Activated B cell treated with CpG ODN at 0.5 μM for 24 hours (primary cell): Measurements from ENCODE around the gene LY86. TPM values are rescaled to one million over a fixed set of nuclear protein-coding genes. Genes with fewer than 3 reads are reported as not detected.
A peak's percentile ranks its signal among the peaks of the same experiment; 100 is the strongest.

Experiments
- ATAC-seq: fragments of 200-7000 bp; cut with Tn5 transposase; one replicate; pipeline ENCODE4 v1.10.0; 2021; ENCODE audit warnings: low read depth, mild to moderate bottlenecking, moderate library complexity
- CTCF ChIA-PET: fragments of 350-600 bp; sonication (Branson Sonifier 250); formaldehyde crosslinking; loops from one replicate; lab custom pipeline; 2021; ENCODE audit warnings: antibody characterized with exemption; lab: Charles Lee
- POLR2A ChIA-PET: fragments of 350-600 bp; sonication (Branson Sonifier 250); formaldehyde crosslinking; loops from one replicate; lab custom pipeline; 2021; ENCODE audit warnings: antibody characterized with exemption; lab: Charles Lee
- DNase-seq: peaks from one replicate; pipeline ENCODE4 v3.0.0; 2022
- H3K27ac Mint-ChIP-seq: one replicate; pipeline ENCODE4 v1.8.0; 2020; ENCODE audit warnings: mixed read lengths
- H3K27me3 Mint-ChIP-seq: one replicate; pipeline ENCODE4 v1.8.0; 2021; ENCODE audit warnings: mixed read lengths
- H3K36me3 Mint-ChIP-seq: one replicate; pipeline ENCODE4 v1.8.0; 2021; ENCODE audit warnings: low read depth, mixed read lengths
- H3K4me1 Mint-ChIP-seq: one replicate; pipeline ENCODE4 v1.8.0; 2021; ENCODE audit warnings: mixed read lengths
- H3K4me3 Mint-ChIP-seq: one replicate; pipeline ENCODE4 v1.8.0; 2020; ENCODE audit warnings: mild to moderate bottlenecking, mixed read lengths
- H3K9me3 Mint-ChIP-seq: one replicate; pipeline ENCODE4 v1.8.0; 2020; ENCODE audit warnings: mixed read lengths
- intact Hi-C: fragments of 100-400 bp; cut with micrococcal nuclease; formaldehyde crosslinking; loops from one replicate; pipeline ENCODE4 v1.15.1; 2024
- total RNA-seq: library from RNA; stranded (reverse); gene quantifications from 2 replicates; pipeline ENCODE4 v1.2.3, GENCODE V29; 2022
- TF ChIP-seq, protein P1 (sequence below): fragments of 200-600 bp; IDR thresholded peaks from one replicate; pipeline ENCODE4 v1.8.0; 2022; ENCODE audit warnings: antibody characterized with exemption, mild to moderate bottlenecking

Gene LY86
- total RNA-seq, 1 donor from 2014 or later = 58.1 TPM

DNA sequence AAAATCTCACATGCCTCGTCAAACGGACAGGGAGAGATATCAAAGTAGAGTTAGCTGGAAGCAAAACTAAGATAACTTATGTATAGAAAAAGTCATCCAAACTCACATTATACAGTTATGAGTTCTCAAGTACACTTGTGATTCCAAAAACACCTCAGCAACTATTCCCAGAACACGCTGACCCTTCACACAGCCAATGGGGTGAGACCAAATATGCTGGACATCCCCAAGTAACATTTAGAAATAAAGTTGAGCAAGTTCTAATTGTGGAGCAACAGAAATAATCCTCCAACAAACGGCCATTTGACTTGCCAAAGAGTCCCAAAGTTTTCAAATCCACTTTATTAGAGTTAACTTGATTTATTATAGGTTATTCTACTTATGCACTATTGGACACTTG is 52.4 kb downstream of the LY86 start:
- H3K36me3 Mint-ChIP-seq = peaks cover 82% of the 10 kb centered on the region
- POLR2A ChIA-PET = no interaction called here
- no peaks in the 10 kb centered on the region for H3K27me3 Mint-ChIP-seq
- H3K9me3 Mint-ChIP-seq = no peaks in the 10 kb centered on the region
- intact Hi-C loops = no loop called here
- CTCF ChIA-PET = no interaction called here
- TF ChIP-seq, protein P1, sequence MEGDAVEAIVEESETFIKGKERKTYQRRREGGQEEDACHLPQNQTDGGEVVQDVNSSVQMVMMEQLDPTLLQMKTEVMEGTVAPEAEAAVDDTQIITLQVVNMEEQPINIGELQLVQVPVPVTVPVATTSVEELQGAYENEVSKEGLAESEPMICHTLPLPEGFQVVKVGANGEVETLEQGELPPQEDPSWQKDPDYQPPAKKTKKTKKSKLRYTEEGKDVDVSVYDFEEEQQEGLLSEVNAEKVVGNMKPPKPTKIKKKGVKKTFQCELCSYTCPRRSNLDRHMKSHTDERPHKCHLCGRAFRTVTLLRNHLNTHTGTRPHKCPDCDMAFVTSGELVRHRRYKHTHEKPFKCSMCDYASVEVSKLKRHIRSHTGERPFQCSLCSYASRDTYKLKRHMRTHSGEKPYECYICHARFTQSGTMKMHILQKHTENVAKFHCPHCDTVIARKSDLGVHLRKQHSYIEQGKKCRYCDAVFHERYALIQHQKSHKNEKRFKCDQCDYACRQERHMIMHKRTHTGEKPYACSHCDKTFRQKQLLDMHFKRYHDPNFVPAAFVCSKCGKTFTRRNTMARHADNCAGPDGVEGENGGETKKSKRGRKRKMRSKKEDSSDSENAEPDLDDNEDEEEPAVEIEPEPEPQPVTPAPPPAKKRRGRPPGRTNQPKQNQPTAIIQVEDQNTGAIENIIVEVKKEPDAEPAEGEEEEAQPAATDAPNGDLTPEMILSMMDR = no peak
- H3K4me3 Mint-ChIP-seq = no peak overlapping the region
- H3K4me1 Mint-ChIP-seq = peaks cover 12% of the 10 kb centered on the region
- no peak overlapping the region for H3K27ac Mint-ChIP-seq
- no peak for DNase-seq
- no peak for ATAC-seq

DNA sequence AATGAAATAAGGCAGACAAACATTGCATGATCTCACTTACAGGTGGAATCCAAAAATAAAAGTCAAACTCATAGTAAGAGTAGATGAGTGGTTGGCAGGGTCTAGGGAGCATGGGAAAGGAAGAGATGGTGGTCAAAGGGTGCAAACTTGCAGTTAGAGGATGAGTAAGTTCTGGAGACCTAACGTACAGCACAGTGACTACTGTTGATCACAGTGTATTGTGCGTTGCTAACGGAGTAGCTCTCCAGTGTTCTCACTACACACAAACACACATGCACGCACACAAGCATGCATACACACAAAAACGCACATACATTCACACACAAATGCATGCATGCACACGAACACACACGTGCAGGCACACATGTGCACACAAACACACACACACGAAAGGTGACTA is 54.9 kb downstream of the LY86 start:
- intact Hi-C loops = no loop called here
- DNase-seq = no peak
- H3K27me3 Mint-ChIP-seq = no peaks in the 10 kb centered on the region
- no peak for ATAC-seq
- POLR2A ChIA-PET = no interaction called here
- CTCF ChIA-PET = no interaction called here
- no peaks in the 10 kb centered on the region for H3K9me3 Mint-ChIP-seq
- H3K4me3 Mint-ChIP-seq = no peak overlapping the region
- TF ChIP-seq, protein P1 = no peak
- H3K4me1 Mint-ChIP-seq = no peaks in the 10 kb centered on the region
- H3K27ac Mint-ChIP-seq = peak overlapping the region; percentile 2
- peaks cover 63% of the 10 kb centered on the region for H3K36me3 Mint-ChIP-seq

DNA sequence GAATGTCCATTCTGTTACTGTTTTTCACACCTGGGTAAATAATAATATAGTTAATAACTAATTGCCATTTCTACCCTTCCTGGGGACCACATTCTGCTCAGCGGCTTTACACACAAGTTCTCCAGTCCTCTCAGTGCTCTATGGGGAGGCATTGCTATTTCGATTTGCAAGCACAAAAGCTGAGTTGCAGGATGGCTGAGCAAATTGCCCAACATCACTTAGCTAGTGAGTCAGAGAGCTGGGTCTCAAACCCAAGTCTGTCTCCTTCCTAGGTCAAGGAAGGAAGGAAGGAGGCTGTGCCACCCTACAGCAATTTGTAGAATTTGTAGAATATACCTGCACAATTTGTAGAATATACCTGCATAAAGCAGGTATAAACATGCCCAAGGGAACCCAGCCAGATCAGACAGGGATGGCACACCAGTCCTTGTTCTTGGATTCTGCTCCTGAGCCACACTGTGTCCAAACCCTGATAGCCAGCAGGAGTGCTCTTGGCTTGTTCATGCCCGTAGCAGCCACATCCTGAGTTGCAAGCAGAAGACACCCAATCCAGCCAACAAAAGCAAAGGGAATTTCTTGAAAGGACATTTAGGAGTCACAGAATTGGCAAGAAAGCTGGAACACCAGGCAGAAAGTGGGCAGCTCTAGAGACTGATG is 56.9 kb downstream of the LY86 start:
- ATAC-seq (no peak), DNase-seq (no peak)
- ChIA-PET CTCF (interaction anchor here (1.6 kb wide), 2 partner anchors 15 to 86 kb away, joined by 3 to 4 read pairs; no protein-coding TSS in a partner anchor), POLR2A (interaction anchor here (0.6 to 1.3 kb wide), 2 partner anchors 11 to 35 kb away, joined by 3 to 4 read pairs; no protein-coding TSS in a partner anchor)
- Mint-ChIP-seq H3K4me1 (no peaks in the 10 kb centered on the region), H3K27me3 (no peaks in the 10 kb centered on the region), H3K4me3 (no peak overlapping the region), H3K27ac (peak overlapping the region; percentile 15), H3K36me3 (peaks cover 49% of the 10 kb centered on the region), H3K9me3 (no peaks in the 10 kb centered on the region)
- TF ChIP-seq, protein P1 = no peak
- intact Hi-C loops = no loop called here

DNA sequence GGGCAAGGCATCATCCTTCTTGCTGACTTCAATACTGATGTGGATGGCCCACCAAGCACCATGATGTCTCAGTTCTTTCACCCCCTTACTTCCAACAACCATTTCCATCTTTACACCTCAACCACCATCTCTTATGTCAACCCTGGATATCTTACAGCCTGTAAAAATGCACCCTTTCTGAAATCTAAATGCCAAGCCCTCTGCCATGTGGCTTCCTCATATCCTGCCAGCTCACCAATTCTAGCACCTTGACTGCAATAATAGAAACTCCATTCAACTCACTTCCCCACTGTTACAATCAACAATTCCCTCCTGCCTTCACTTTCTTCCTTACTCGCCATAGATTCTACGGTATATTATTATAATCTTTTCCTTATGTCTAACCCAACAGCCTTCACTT is 57.9 kb downstream of the LY86 start:
- CTCF ChIA-PET = interaction anchor here (0.9 to 1.6 kb wide), 3 partner anchors 14 to 90 kb away, joined by 3 to 4 read pairs (median 4); no protein-coding TSS in a partner anchor
- H3K4me3 Mint-ChIP-seq = no peak overlapping the region
- TF ChIP-seq, protein P1 = no peak

DNA sequence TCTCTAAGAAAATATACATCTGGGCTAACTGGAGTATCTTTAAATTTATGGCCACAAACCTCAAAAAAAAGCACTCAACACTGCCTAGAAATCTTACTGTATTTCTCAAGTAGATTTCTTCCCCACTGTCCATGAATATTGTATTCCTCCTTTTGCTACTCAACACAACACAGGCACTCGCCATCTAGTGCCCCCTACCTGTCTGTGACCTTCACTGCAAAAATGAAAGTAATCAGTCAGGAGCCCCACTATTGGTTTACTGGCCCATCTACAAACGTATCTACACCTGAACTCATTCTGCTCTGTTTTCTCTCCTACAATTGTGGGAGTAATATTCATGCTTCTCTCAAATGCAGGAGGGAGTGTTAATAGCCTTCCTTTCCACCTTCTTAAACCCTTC is 58.3 kb downstream of the LY86 start:
- H3K27me3 Mint-ChIP-seq = no peaks in the 10 kb centered on the region
- no peak for DNase-seq
- H3K27ac Mint-ChIP-seq = no peak overlapping the region
- CTCF ChIA-PET = interaction anchor here (0.9 to 1.6 kb wide), 3 partner anchors 13 to 90 kb away, joined by 3 to 4 read pairs (median 4); no protein-coding TSS in a partner anchor
- H3K4me1 Mint-ChIP-seq = no peaks in the 10 kb centered on the region
- ATAC-seq = no peak
- POLR2A ChIA-PET = interaction anchor here (1.3 kb wide), 1 partner anchor 37 kb away, joined by 4 read pairs; no protein-coding TSS in a partner anchor
- H3K4me3 Mint-ChIP-seq = no peak overlapping the region
- no peaks in the 10 kb centered on the region for H3K9me3 Mint-ChIP-seq
- peaks cover 35% of the 10 kb centered on the region for H3K36me3 Mint-ChIP-seq
- TF ChIP-seq, protein P1 = no peak
- intact Hi-C loops = loop anchor here (1.0 kb wide), 1 partner anchor 90 kb away; no protein-coding TSS in a partner anchor

More for the DNA sequence above, 57.9 kb downstream of the LY86 start:
- H3K36me3 Mint-ChIP-seq = peaks cover 39% of the 10 kb centered on the region
- no peak overlapping the region for H3K27ac Mint-ChIP-seq
- no peaks in the 10 kb centered on the region for H3K4me1 Mint-ChIP-seq
- intact Hi-C loops = no loop called here
- POLR2A ChIA-PET = interaction anchor here (0.6 to 1.3 kb wide), 2 partner anchors 36 to 56 kb away, joined by 3 to 4 read pairs; no protein-coding TSS in a partner anchor
- ATAC-seq (no peak), DNase-seq (no peak)
- no peaks in the 10 kb centered on the region for H3K27me3 Mint-ChIP-seq
- no peaks in the 10 kb centered on the region for H3K9me3 Mint-ChIP-seq
